Measurements from ENCODE around the gene GOLGA6L10. TPM values are rescaled to one million over a fixed set of nuclear protein-coding genes. Genes with fewer than 3 reads are reported as not detected.

The GOLGA6L10 gene
- total RNA-seq, 1 donor from 2014 or later = 1.2 TPM

DNA sequence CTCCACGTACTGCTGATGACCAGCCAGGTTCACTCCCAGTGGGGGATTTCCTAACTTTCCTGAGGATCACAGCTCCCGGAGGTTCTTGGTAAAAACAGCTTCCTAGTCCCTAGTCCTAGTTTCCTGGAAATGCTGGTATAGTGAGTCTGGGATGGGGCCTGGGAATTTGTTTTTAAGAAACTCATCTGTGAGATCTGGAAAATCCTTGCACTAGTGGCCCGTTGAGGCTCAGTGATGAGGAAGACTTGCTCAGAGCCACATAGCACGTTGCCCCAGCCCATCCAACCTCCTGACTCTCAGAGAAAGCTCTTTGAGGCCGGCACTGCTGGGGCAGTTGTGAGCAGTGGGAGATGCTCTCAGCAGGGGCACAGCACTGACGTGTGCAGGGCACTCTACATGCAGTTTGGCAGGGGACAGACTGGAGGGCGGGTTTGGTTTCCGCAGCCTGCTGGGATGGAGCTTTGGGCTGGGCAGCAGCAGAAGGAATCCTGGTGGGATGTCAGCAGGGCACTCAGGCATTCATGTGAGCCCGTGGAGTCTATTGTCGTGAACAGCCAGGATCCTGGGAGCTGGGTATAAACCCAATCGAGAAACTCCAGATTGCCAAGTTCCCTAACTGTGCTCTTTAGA is 55.1 kb downstream of the GOLGA6L10 start:
- H3K4me1 Mint-ChIP-seq = peaks cover 2% of the 10 kb centered on the region
- H3K27me3 Mint-ChIP-seq = peaks cover 4% of the 10 kb centered on the region
- H3K4me3 Mint-ChIP-seq = no peak overlapping the region
- DNase-seq (no peak), ATAC-seq (ENCODE audit: low read depth) (no peak)
- no peak overlapping the region for H3K27ac Mint-ChIP-seq
- peaks cover 6% of the 10 kb centered on the region for H3K9me3 Mint-ChIP-seq
- POLR2A ChIA-PET = no interaction called here
- CTCF ChIA-PET = no interaction called here
- intact Hi-C loops (cut with micrococcal nuclease) = no loop called here
- no peaks in the 10 kb centered on the region for H3K36me3 Mint-ChIP-seq (ENCODE audit: low read depth)
- TF ChIP-seq, protein P1, sequence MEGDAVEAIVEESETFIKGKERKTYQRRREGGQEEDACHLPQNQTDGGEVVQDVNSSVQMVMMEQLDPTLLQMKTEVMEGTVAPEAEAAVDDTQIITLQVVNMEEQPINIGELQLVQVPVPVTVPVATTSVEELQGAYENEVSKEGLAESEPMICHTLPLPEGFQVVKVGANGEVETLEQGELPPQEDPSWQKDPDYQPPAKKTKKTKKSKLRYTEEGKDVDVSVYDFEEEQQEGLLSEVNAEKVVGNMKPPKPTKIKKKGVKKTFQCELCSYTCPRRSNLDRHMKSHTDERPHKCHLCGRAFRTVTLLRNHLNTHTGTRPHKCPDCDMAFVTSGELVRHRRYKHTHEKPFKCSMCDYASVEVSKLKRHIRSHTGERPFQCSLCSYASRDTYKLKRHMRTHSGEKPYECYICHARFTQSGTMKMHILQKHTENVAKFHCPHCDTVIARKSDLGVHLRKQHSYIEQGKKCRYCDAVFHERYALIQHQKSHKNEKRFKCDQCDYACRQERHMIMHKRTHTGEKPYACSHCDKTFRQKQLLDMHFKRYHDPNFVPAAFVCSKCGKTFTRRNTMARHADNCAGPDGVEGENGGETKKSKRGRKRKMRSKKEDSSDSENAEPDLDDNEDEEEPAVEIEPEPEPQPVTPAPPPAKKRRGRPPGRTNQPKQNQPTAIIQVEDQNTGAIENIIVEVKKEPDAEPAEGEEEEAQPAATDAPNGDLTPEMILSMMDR (IDR thresholded peaks at IDR 0.05) = no peak

DNA sequence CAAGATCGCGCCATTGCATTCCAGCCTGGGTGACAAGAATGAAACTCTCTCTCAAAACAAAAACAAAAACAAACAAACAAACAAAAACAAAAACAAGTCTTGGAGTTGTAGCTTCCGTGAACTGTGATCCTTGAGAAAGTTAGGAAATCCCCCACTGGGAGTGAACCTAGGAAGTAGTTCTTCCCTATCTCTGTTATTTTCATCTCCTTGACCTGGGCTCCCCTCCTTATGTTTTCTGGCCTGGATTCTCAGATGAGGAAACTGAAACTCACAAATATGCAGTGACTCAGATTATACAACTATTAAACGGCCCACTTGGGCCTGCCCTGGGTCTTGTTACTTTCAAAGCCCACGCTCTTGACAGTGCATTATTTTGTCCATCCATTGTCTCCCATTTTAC is 57.0 kb downstream of the GOLGA6L10 start:
- Mint-ChIP-seq H3K9me3 (peaks cover 12% of the 10 kb centered on the region), H3K4me1 (peaks cover 5% of the 10 kb centered on the region), H3K4me3 (no peak overlapping the region), H3K27ac (no peak overlapping the region), H3K27me3 (peaks cover 4% of the 10 kb centered on the region), H3K36me3 (ENCODE audit: low read depth) (peaks cover 3% of the 10 kb centered on the region)
- intact Hi-C loops (cut with micrococcal nuclease) = no loop called here
- TF ChIP-seq, protein P1 (IDR thresholded peaks at IDR 0.05) = no peak
- ChIA-PET CTCF (no interaction called here), POLR2A (no interaction called here)
- no peak for DNase-seq
- no peak for ATAC-seq (ENCODE audit: low read depth)

Other genes with a start within 250 kb of the GOLGA6L10 start
- gene EFL1, start 86.7 kb downstream of the GOLGA6L10 start, total RNA-seq = 18.1 and 19.0 TPM in 2 replicates
- gene SAXO2, start 86.7 kb downstream of the GOLGA6L10 start, total RNA-seq = 15.2 and 24.9 TPM in 2 replicates
- 2.0 and 2.4 TPM in 2 replicates for gene GOLGA6L9, start 80.3 kb upstream of the GOLGA6L10 start, total RNA-seq
- 3,227 and 3,822 TPM in 2 replicates for gene RPS17, start 191.0 kb upstream of the GOLGA6L10 start, total RNA-seq

Data from activated B cell treated with CpG ODN at 0.5 μM for 24 hours (primary cell).